ENCODE results near the gene CDK6. TPM values are rescaled to one million over a fixed set of nuclear protein-coding genes. Genes with fewer than 3 reads are reported as not detected.

Gene CDK6
- total and polyA plus RNA-seq, 10 of the 15 experiments (the other 5 are each of a cell fraction or from before 2014, with no cell fraction given) = 8.0 to 118 (median 45.8) TPM

GRCh38 chr7:92809760-92810573 lies 26.4 kb downstream of the CDK6 start (continued):
- TF ChIP-seq, protein P1, sequence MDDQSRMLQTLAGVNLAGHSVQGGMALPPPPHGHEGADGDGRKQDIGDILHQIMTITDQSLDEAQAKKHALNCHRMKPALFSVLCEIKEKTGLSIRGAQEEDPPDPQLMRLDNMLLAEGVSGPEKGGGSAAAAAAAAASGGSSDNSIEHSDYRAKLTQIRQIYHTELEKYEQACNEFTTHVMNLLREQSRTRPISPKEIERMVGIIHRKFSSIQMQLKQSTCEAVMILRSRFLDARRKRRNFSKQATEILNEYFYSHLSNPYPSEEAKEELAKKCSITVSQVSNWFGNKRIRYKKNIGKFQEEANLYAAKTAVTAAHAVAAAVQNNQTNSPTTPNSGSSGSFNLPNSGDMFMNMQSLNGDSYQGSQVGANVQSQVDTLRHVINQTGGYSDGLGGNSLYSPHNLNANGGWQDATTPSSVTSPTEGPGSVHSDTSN (IDR thresholded peaks at IDR 0.05; ENCODE audit: insufficient replicate concordance, low read depth, low read length) = no peak
- TF ChIP-seq, protein P2, sequence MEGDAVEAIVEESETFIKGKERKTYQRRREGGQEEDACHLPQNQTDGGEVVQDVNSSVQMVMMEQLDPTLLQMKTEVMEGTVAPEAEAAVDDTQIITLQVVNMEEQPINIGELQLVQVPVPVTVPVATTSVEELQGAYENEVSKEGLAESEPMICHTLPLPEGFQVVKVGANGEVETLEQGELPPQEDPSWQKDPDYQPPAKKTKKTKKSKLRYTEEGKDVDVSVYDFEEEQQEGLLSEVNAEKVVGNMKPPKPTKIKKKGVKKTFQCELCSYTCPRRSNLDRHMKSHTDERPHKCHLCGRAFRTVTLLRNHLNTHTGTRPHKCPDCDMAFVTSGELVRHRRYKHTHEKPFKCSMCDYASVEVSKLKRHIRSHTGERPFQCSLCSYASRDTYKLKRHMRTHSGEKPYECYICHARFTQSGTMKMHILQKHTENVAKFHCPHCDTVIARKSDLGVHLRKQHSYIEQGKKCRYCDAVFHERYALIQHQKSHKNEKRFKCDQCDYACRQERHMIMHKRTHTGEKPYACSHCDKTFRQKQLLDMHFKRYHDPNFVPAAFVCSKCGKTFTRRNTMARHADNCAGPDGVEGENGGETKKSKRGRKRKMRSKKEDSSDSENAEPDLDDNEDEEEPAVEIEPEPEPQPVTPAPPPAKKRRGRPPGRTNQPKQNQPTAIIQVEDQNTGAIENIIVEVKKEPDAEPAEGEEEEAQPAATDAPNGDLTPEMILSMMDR (IDR thresholded peaks at IDR 0.05 in 2 of 3, conservative IDR thresholded peaks at IDR 0.05 in 1 of 3; ENCODE audit: control insufficient read depth in 2 of 3, extremely low read depth in 1 of 3, insufficient read depth in 1 of 3, low read depth in 3 of 3, low read length in 3 of 3) = no peak
- no peak for TF ChIP-seq NFXL1 (IDR thresholded peaks at IDR 0.05; ENCODE audit: borderline replicate concordance)
- TF ChIP-seq HDAC6 (IDR thresholded peaks at IDR 0.05; ENCODE audit: unreplicated experiment) = no peak
- no peak for TF ChIP-seq ZNF592 (IDR thresholded peaks at IDR 0.05)
- peak; percentile 61 for TF ChIP-seq MEF2B (IDR thresholded peaks at IDR 0.05; ENCODE audit: partially characterized antibody, poor library complexity, severe bottlenecking)
- no peak for TF ChIP-seq IRF3 (IDR thresholded peaks at IDR 0.05)
- TF ChIP-seq ZNF207 (IDR thresholded peaks at IDR 0.05; ENCODE audit: borderline replicate concordance) = no peak; the same call in 1 of the 2 replicates
- peak; percentile 95 for TF ChIP-seq BCL11A (IDR thresholded peaks at IDR 0.05; ENCODE audit: low read depth, low read length)
- TF ChIP-seq BMI1 (IDR thresholded peaks at IDR 0.05; ENCODE audit: borderline replicate concordance) = peak; percentile 54; the same call in 1 of the 2 replicates
- TF ChIP-seq NFIC (IDR thresholded peaks at IDR 0.05; ENCODE audit: low read depth, low read length) = peak; percentile 91
- TF ChIP-seq TCF12 (IDR thresholded peaks at IDR 0.05; ENCODE audit: low read depth, low read length) = peak; percentile 34; the same call in 1 of the 2 replicates
- TF ChIP-seq, protein P3, sequence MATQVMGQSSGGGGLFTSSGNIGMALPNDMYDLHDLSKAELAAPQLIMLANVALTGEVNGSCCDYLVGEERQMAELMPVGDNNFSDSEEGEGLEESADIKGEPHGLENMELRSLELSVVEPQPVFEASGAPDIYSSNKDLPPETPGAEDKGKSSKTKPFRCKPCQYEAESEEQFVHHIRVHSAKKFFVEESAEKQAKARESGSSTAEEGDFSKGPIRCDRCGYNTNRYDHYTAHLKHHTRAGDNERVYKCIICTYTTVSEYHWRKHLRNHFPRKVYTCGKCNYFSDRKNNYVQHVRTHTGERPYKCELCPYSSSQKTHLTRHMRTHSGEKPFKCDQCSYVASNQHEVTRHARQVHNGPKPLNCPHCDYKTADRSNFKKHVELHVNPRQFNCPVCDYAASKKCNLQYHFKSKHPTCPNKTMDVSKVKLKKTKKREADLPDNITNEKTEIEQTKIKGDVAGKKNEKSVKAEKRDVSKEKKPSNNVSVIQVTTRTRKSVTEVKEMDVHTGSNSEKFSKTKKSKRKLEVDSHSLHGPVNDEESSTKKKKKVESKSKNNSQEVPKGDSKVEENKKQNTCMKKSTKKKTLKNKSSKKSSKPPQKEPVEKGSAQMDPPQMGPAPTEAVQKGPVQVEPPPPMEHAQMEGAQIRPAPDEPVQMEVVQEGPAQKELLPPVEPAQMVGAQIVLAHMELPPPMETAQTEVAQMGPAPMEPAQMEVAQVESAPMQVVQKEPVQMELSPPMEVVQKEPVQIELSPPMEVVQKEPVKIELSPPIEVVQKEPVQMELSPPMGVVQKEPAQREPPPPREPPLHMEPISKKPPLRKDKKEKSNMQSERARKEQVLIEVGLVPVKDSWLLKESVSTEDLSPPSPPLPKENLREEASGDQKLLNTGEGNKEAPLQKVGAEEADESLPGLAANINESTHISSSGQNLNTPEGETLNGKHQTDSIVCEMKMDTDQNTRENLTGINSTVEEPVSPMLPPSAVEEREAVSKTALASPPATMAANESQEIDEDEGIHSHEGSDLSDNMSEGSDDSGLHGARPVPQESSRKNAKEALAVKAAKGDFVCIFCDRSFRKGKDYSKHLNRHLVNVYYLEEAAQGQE (IDR thresholded peaks at IDR 0.05; ENCODE audit: low read depth, low read length) = 0 out of 2 replicates have a peak, but pooled peaks have one; percentile 16

All from GM12878 (cell line).